ENCODE data around the gene ZAR1L.

The ZAR1L gene

GRCh38 chr13:32254416-32254815 is 60.7 kb downstream of the ZAR1L start:
- DNase-seq, result no peak

- DNase-seq, result no peak
Observed at GRCh38 chr13:32253911-32254399, 61.2 kb downstream of the ZAR1L start.
